Activated T-cell treated with anti-CD3 and anti-CD28 coated beads, Interleukin-2, amount 50 U/mL, for 72 hours (primary cell): Measurements from ENCODE around the gene MOG. TPM values are rescaled to one million over a fixed set of nuclear protein-coding genes. Genes with fewer than 3 reads are reported as not detected.

ENCODE experiments used
- ATAC-seq, 2 donors: fragments of 150-1000 bp; cut with Tn5 transposase; replicated peaks in 1 of 2; 2 replicates each; pipeline ENCODE4 v1.10.0; 2021; ENCODE audit warnings: moderate library complexity in 2 of 2, mild to moderate bottlenecking in 1 of 2
- DNase-seq, 2 donors: peaks; one replicate each; pipeline ENCODE4 v3.0.0; 2021 to 2022; ENCODE audit warnings: mixed read lengths in 1 of 2
- H3K27ac Mint-ChIP-seq: one replicate; pipeline ENCODE4 v1.8.0; 2022; ENCODE audit warnings: mild to moderate bottlenecking, moderate library complexity, mixed read lengths
- H3K27me3 Mint-ChIP-seq: one replicate; pipeline ENCODE4 v1.8.0; 2022; ENCODE audit warnings: low read depth, mixed read lengths
- H3K36me3 Mint-ChIP-seq, 2 donors: one replicate each; pipeline ENCODE4 v1.8.0; 2022; ENCODE audit warnings: mixed read lengths in 2 of 2, mild to moderate bottlenecking in 1 of 2; ENCODE audit not compliant: insufficient read depth in 2 of 2
- H3K4me1 Mint-ChIP-seq: one replicate; pipeline ENCODE4 v1.8.0; 2022; ENCODE audit warnings: low read depth, mixed read lengths
- H3K4me3 Mint-ChIP-seq, 2 donors: one replicate each; pipeline ENCODE4 v1.8.0; 2022; ENCODE audit warnings: mild to moderate bottlenecking in 2 of 2, mixed read lengths in 2 of 2, moderate library complexity in 2 of 2
- H3K9me3 Mint-ChIP-seq, 2 donors: one replicate each; pipeline ENCODE4 v1.8.0; 2022; ENCODE audit warnings: mixed read lengths in 2 of 2
- total RNA-seq, 2 donors: library from RNA; stranded (reverse); gene quantifications; one replicate each; pipeline ENCODE4 v1.2.3, GENCODE V29; 2022

The MOG gene
- total RNA-seq, 2 donors from 2014 or later: not detected

DNA sequence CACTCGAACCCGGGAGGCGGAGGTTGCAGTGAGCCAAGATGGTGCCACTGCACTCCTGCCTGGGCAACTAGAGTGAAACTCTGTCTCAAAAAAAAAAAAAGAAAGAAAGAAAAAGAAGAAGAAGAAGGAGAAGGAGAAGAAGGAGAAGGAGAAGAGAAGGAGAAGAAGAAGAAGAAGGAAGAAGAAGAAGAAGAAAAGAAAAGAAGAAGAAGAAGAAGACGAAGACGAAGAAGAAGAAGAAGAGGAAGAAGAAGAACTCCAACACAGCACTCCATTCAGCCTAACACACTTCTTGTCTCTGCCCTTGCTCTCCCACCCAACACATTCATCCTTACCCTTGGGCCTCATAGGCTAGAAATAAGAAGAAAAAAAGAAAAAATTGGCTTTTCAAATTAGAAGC lies 17.1 kb downstream of the MOG start:
- DNase-seq (no peak), ATAC-seq (no peak)
- peaks cover 18% of the 10 kb centered on the region for H3K4me1 Mint-ChIP-seq
- peaks cover 15% of the 10 kb centered on the region for H3K27me3 Mint-ChIP-seq
- no peak overlapping the region for H3K4me3 Mint-ChIP-seq
- H3K9me3 Mint-ChIP-seq: no peaks in the 10 kb centered on the region
- no peak overlapping the region for H3K27ac Mint-ChIP-seq
- no peaks in the 10 kb centered on the region for H3K36me3 Mint-ChIP-seq

- Mint-ChIP-seq H3K36me3 (no peaks in the 10 kb centered on the region), H3K27ac (no peak overlapping the region), H3K27me3 (peaks cover 19% of the 10 kb centered on the region), H3K4me1 (peaks cover 24% of the 10 kb centered on the region), H3K4me3 (no peak overlapping the region), H3K9me3 (no peaks in the 10 kb centered on the region)
- ATAC-seq: no peak
- no peak for DNase-seq
These were observed 18.7 kb downstream of the MOG start for GRCh38 chr6:29675561-29675960.

- H3K36me3 Mint-ChIP-seq: no peaks in the 10 kb centered on the region
- peaks cover 7% of the 10 kb centered on the region for H3K27me3 Mint-ChIP-seq
- DNase-seq: no peak
- no peaks in the 10 kb centered on the region for H3K9me3 Mint-ChIP-seq
- H3K4me1 Mint-ChIP-seq: peaks cover 24% of the 10 kb centered on the region
- no peak overlapping the region for H3K4me3 Mint-ChIP-seq
- no peak overlapping the region for H3K27ac Mint-ChIP-seq
- ATAC-seq: peak in 1 of 2 donors; percentile 32
These were observed 20.2 kb downstream of the MOG start for GRCh38 chr6:29676981-29677601.

- no peak overlapping the region for H3K27ac Mint-ChIP-seq
- H3K27me3 Mint-ChIP-seq: peaks cover 7% of the 10 kb centered on the region
- H3K9me3 Mint-ChIP-seq: no peaks in the 10 kb centered on the region
These were observed 21.2 kb downstream of the MOG start for GRCh38 chr6:29678114-29678513.

GRCh38 chr6:29679962-29680361 lies 23.1 kb downstream of the MOG start:
- H3K36me3 Mint-ChIP-seq: no peaks in the 10 kb centered on the region
- H3K27me3 Mint-ChIP-seq: peaks cover 18% of the 10 kb centered on the region
- no peak overlapping the region for H3K27ac Mint-ChIP-seq
- H3K4me3 Mint-ChIP-seq: peak overlapping the region in 1 of 2 donors; percentile 71
- DNase-seq (no peak), ATAC-seq (no peak)
- peaks cover 30% of the 10 kb centered on the region for H3K4me1 Mint-ChIP-seq
- no peaks in the 10 kb centered on the region for H3K9me3 Mint-ChIP-seq

More at GRCh38 chr6:29678114-29678513, 21.2 kb downstream of the MOG start:
- Mint-ChIP-seq H3K36me3 (no peaks in the 10 kb centered on the region), H3K4me3 (no peak overlapping the region), H3K4me1 (peaks cover 24% of the 10 kb centered on the region)
- no peak for DNase-seq
- ATAC-seq: peak; percentile 46 to 67

GRCh38 chr6:29680416-29680815 lies 23.5 kb downstream of the MOG start:
- Mint-ChIP-seq H3K27me3 (peaks cover 18% of the 10 kb centered on the region), H3K4me1 (peaks cover 30% of the 10 kb centered on the region), H3K9me3 (no peaks in the 10 kb centered on the region), H3K27ac (no peak overlapping the region), H3K36me3 (no peaks in the 10 kb centered on the region), H3K4me3 (peak overlapping the region in 1 of 2 donors; percentile 71)
- ATAC-seq: no peak
- DNase-seq: no peak

DNA sequence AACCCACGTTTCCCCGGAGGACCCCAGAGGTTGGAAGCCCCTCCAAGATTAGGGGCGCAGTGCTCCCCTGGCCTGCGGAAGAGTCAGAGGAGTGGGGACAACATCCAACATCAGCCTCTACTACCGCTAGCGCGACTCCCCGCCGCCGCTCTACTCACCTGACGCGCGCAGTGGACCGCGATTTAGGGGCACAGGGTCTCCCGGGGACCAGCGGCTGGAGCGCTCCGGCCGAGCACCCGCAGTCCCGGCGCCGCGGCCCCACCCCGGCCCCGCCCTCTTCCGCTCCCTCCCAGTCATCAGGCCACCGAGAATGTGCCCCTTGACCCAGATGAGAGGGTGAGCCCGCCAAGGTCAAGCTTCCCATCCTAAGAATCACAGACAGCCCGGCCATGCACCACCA lies 24.0 kb downstream of the MOG start, which contains the start of gene ZFP57:
Gene ZFP57 (minus strand): TSS at position 249 of the 400 bp plus-strand sequence. CDS start 4,149 bp downstream, outside the sequence.
- H3K27me3 Mint-ChIP-seq: peaks cover 18% of the 10 kb centered on the region
- H3K27ac Mint-ChIP-seq: no peak within 1 kb of the TSS
- H3K4me1 Mint-ChIP-seq: peaks cover 30% of the 10 kb centered on the region
- H3K36me3 Mint-ChIP-seq: no peaks in the 10 kb centered on the region
- DNase-seq (no peak), ATAC-seq (no peak)
- H3K4me3 Mint-ChIP-seq: peak within 1 kb of the TSS in 1 of 2 donors; percentile 71
- no peaks in the 10 kb centered on the region for H3K9me3 Mint-ChIP-seq

- no peaks in the 10 kb centered on the region for H3K9me3 Mint-ChIP-seq
- no peaks in the 10 kb centered on the region for H3K36me3 Mint-ChIP-seq
- no peak overlapping the region for H3K4me3 Mint-ChIP-seq
- H3K4me1 Mint-ChIP-seq: peaks cover 29% of the 10 kb centered on the region
- no peak for ATAC-seq
- DNase-seq: no peak
- no peak overlapping the region for H3K27ac Mint-ChIP-seq
- H3K27me3 Mint-ChIP-seq: peaks cover 18% of the 10 kb centered on the region
These were observed 24.9 kb downstream of the MOG start for GRCh38 chr6:29681811-29682210.

DNA sequence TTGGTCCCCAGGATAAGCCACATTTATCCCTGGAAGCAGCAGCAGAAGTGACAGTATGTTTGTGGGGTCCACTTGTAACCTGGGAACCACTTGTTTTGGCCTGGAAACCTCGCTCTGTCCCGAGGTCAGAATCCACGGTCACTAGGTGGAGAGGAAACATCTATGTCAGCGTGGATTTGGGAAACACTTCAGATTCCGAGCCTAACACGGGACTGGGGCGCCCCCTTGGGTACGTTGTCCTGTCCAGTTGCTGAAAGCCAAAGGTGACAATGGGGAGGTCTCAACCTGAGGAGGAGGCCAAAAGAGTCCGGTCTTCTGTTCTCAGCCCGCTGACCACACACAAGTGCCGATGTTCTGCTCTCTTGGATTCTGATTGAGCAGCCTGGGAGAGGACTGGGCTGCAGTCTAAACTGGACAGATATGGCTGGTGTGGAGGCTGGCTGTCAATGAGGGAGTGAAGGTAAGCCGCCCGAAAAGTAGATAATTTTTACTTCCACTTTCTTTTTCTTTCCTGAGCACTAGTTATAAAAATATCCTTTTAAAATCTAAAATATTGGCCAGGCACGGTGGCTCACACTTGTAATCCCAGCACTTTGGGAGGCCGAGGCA lies 28.9 kb downstream of the MOG start:
- no peak overlapping the region for H3K4me3 Mint-ChIP-seq
- peaks cover 6% of the 10 kb centered on the region for H3K4me1 Mint-ChIP-seq
- H3K27me3 Mint-ChIP-seq: peaks cover 16% of the 10 kb centered on the region
- no peaks in the 10 kb centered on the region for H3K9me3 Mint-ChIP-seq
- H3K36me3 Mint-ChIP-seq: no peaks in the 10 kb centered on the region
- no peak for ATAC-seq
- no peak for DNase-seq
- no peak overlapping the region for H3K27ac Mint-ChIP-seq

- no peaks in the 10 kb centered on the region for H3K4me1 Mint-ChIP-seq
- H3K4me3 Mint-ChIP-seq: no peak overlapping the region
- ATAC-seq: no peak
- H3K27ac Mint-ChIP-seq: no peak overlapping the region
- peaks cover 4 to 7% of the 10 kb centered on the region in 2 donors for H3K36me3 Mint-ChIP-seq
- no peaks in the 10 kb centered on the region for H3K27me3 Mint-ChIP-seq
- peaks cover 4 to 5% of the 10 kb centered on the region in 2 donors for H3K9me3 Mint-ChIP-seq
- no peak for DNase-seq
These were observed 37.7 kb downstream of the MOG start for GRCh38 chr6:29694637-29695036.

DNA sequence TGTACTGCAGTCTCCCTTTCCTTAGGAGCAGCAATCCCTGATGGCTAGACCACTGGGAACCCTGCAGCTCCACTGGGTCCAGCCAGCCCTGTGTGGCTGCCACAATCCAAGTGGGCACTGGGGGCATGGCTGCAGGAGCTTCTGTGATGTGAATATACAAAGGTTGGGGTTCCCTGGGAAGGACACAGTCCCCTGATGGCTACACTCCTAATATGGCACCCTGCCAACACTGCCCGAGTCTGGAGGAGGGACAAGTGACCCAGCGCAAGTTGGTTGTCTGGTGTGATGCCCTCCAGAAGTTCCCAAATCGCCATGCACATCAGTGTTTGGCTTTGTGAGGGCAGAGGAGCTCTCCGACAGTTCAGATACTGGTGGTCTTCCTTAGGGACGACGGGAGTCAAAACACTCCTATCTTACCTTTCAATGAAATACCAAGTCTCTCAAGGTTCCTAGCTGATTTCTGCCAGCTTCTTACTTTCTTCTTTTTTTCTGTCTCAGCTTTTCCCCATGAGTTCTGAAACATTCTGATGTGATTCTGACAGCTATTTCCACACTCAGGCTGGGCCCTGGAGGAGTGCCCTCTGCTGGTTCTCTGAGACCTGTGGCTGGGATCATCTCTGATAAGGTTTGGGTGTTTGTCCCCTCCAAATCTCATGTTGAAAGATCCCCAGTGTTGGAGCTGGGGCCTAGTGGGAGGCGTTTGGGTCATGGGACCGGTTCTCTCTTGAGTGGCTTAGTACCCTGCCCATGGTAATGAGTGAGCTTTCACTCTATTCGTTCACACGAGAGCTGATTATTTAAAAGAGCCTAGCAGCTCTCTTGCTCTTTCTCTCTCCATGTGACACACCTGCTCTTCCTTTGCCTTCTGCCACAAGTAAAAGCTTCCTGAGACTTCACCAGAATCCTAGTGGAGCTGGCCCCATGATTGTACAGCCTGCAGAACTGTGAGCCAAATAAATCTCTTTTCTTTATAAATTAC lies 39.5 kb downstream of the MOG start:
- H3K4me3 Mint-ChIP-seq: no peak overlapping the region
- no peak overlapping the region for H3K27ac Mint-ChIP-seq
- DNase-seq: no peak
- H3K27me3 Mint-ChIP-seq: peaks cover 11% of the 10 kb centered on the region
- H3K36me3 Mint-ChIP-seq: peaks cover 4 to 7% of the 10 kb centered on the region in 2 donors
- no peaks in the 10 kb centered on the region for H3K4me1 Mint-ChIP-seq
- H3K9me3 Mint-ChIP-seq: peaks cover 4 to 5% of the 10 kb centered on the region in 2 donors
- no peak for ATAC-seq

DNA sequence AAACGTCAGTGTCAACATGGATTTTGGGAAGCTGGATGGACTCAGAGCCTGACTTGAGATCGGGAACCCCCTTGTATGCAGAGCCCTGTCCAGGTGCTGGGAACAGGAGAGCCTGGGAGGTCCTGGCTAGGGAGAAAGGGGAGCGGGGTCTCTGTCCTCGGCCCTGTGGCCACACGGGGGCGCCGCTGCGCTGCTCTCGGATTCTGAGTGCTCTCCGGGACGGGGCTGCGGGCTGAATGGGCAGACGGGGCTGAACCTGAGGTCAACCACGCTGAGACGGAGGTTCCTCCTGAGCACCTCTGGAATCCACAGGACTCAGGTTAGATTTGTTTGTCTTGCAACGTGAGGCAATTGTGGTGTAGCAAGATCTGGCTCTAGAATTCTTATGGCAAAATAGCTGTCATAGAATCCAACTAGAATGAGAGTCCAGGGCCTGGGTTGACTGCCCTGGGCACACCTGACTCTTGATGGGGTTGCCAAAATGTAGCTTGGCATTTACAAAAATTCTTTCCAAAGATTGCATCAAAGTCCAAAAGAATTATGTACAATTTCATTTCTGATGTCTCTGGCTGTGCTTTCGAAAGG lies 45.7 kb downstream of the MOG start:
- ATAC-seq: peak; percentile 83 to 97
- DNase-seq: peak; percentile 73 to 91
- Mint-ChIP-seq H3K27me3 (peaks cover 20% of the 10 kb centered on the region), H3K27ac (no peak overlapping the region), H3K4me1 (peaks cover 20% of the 10 kb centered on the region), H3K36me3 (no peaks in the 10 kb centered on the region), H3K4me3 (peak overlapping the region in 1 of 2 donors; percentile 29), H3K9me3 (no peaks in the 10 kb centered on the region)
